Fibroblast of peridontal ligament (primary cell): ENCODE measurements around the gene OCEL1.
A peak's percentile ranks its signal among the peaks of the same experiment; 100 is the strongest.

Experiments used
- DNase-seq: peaks from one replicate; pipeline ENCODE4 v3.0.0-alpha.2; 2010; ENCODE audit errors: extremely low read depth

The OCEL1 gene

DNA sequence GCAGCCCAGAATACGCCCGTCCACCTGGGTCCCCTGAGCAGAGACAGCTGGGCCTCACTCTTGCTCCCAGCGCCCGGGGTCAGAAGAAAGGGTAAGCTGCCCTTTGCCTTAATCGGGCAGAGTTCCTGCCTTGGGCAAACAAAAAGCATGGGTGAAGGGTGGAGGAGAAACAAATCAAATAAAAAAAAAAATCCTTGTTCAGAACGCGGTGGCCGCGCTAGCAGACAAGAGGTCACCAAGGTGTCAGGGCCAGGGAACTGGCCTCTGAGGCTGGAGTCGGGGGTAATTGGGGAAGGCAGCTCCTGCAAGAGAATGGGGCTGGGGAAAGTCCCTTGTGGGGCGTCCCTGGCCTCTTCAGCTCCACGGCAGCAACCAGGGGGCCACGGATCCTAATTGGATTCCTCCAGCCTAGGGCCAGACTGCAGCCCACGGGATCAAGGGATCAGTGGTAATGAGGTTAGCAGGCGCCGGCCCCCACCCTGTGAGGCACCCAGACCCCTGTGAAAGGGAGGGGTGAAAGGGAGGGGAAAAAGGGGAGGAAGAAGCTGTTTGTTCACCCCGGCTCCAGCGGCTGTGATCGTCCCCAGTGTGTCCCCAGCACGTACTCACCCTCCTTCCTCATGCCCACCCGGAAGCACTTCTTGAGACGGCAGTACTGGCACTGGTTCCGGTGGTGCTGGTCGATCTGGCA, 14.2 kb downstream of the OCEL1 start:
- no peak for DNase-seq

DNA sequence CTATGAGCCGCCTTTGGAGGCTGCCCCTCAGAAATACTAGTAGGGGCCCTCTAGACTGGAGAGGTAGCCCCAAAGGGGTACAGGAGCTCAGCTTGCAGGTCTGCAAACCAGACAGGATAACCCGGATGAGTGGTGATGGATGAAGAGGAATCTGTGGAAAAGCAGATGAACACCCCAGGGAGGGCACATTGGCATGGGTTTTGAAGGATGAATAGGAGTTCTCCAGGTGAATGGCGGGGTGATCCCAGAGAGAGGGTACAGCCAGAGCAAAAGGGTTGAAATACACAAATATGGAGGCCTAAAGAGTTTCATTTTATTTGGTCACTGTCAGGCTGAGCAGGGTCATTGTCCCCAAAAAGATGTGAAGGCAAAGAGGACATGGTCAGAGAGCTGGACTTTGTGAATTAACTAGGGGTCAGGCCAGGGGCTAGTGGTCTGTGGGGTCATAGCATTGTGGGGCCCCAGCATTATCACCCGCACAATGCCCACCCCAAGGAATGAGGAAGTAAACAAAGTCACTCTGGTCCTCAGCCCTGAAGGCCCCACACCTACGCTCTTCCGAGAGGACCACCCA, 14.9 kb downstream of the OCEL1 start:
- DNase-seq = no peak

- DNase-seq = no peak
Observed at GRCh38 chr19:17242431-17243208, 16.6 kb downstream of the OCEL1 start.

- no peak for DNase-seq
Observed at GRCh38 chr19:17243211-17243829, 17.3 kb downstream of the OCEL1 start.

DNA sequence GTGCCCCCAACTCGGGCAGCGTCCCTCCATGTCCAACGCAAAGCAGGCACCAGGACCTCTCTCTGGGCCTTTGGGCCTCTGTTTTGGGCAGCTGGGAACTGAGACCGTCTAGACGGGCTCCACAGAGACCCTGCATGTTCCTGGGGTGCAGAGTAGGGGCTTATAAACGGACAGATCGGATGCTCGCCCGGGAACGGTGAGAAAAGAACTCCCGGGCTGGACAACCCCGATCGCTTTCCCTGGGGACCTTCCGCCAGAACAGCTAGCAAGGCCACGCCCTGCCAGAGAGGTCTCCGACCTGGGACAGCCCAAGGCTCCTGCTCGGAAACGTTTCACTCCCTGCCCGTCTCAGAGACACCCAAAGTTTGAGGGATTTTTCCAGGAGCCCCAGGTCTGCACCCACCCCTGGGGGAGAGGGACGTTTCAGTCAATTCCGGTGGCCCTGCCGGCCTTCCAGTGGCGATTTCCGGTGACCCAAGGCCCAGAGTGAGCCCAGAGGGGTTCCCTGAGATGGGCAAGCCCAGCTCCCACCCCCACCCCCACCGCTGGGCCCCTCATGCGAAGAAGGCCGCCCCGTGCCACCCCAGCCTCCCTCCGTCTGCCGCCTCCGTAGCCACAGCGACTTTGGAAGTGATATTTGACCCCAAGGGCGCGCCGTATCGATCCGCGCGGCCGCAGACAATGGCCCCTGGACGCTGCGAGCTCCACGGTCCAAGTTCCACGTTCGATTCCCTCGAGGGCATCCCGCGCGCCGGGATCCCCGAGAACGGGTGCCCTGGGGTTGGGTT, 18.0 kb downstream of the OCEL1 start:
- DNase-seq = peak; percentile 46

DNA sequence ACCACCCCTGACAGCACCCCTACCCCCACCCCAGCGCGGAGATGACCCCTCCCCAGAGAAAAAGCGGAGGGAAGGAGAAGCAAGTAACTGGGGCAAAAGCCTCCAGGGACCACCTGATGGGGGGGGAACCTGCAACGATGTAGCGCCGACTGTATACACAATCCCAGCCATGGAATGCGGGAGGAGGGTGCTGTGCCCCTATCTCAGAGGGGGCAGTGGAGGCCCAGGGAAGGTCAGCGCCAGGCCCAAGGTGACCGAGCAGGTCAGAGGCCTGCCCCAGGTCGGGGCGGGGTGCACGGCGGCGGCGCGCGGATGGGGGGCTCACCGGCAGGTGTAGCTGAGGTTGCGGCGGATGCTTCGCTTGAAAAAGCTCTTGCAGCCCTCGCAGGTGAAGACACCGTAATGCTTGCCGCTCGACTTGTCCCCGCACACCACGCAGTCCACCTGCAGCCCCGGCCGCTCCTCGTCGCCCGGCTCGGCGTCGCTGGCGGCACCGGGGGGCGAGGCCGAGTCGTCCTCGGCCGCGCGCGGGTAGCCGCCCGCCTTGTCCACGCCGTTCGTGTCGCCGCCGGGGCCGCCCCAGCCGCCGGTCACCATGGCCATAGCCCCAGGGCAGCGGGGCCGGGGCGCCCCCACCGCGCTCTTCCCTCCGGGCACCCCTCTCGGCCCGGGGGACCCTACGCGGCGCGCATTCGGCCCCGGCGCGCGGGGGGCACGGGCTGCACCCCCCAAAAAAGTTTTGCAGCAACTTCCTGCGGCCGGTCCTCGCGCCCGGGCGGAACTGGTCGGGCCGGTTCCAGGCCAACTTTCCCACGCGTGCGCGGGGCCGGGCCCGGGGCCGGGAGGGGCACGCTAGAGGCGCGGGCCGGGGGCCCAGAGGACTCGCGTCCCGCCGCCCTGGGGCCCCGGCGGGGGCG, 18.9 kb downstream of the OCEL1 start:
- DNase-seq = no peak

DNA sequence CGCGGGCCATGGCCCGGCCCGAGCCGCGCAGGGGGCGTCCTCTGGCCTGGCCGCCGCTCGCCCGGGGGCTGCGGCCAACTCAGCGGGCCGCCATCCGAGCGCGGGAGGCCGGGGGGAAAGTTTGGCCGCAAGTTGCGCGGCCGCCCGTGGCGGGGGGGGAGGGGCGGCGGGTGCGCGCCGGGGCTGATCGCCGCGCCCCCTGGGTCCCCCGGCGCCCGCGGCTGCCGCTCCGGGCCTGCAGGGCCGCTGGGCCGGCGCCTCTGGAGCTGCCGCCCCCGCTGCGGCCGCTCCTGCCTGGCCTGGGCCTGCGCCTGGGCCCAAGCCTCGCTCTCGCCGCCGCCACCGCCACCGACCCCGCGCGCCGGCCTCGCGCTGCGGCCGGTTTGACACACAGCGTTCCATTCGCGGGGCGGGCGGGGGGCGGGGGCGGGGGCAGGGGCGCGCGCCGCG, 19.5 kb downstream of the OCEL1 start, which contains the start of gene NR2F6:
Gene NR2F6, minus strand, starts transcription at position 385 of the 450 bp plus-strand sequence. CDS start 699 bp downstream, outside the sequence.
- DNase-seq = no peak

- peak; percentile 26 for DNase-seq
Observed at GRCh38 chr19:17246681-17247425, 20.8 kb downstream of the OCEL1 start.

- no peak for DNase-seq
Observed at GRCh38 chr19:17248011-17248776, 22.2 kb downstream of the OCEL1 start.

DNA sequence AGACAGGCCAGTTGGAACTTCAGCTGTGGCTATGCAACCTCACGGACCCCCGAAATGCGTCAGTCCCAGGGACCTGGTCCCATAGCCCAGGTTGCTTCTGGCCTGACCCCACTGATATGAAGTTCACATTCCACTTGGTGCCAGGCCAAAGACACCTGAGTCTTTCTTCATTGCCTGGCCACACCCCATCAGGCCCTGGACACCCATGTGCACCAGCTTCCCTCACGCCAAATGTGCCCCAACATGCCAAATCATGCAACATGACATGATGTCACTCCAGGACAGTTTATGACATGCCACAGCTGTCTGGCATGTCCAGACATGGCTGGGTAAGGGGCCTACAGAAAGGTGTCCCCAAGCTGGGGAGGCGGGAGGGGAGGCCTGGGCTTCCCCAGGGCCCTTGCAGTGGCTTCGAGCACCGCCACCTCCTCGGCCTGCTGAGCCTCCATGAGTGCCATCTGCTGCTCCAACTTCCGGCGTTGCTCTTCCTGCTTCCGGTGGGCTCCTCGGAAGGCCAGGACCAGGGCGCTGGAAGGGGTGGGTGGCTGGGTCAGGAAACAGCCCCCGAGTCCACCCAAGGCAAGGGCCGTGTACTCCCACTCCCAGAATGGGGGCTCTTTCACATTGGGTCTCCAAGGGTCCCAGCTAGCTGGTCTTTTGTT, 24.0 kb downstream of the OCEL1 start:
- no peak for DNase-seq

GRCh38 chr19:17254636-17255035, 28.6 kb downstream of the OCEL1 start:
- no peak for DNase-seq

DNA sequence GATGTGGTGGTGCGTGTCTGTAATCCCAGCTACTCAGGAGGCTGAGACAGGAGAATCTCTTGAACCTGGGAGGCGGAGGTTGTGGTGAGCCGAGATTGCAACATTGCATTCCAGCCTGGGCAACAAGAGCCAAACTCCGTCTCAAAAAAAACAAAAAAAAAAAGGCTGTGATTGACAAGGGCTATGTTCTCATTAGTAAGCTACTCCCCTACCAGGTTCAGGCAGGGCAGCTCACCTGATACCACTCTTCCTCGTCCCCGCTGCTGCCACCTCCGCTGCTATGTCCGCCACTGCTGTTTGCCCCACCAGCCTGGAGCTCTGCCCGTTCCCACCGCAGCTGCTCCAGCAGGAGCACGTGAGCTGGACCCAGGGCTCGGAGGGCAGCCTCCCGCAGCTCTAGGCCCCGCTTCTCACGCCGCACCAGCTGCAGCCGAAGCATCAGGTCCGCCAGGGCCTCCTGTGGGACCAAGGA, 29.2 kb downstream of the OCEL1 start:
- DNase-seq = no peak

DNA sequence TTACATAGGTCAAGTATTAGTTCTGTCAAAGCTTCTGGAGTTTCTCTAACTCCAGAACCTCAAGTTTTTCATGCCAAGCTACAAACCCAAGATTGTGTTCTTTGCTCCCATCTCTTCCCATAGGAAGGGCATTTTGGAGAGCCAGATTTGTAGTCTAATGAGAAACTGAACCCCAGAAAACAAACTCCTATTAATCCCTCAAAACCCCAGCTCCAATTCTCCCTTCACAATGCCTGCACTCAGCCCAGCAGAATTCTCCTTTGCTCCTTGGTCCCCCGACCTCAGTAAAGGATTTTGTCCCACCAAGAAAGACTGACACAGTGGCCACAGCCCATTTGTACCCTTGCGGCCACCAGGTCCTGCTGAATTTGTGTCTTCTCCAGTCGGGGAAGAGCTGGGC, 30.1 kb downstream of the OCEL1 start:
- DNase-seq = no peak

GRCh38 chr19:17259118-17259780, 33.2 kb downstream of the OCEL1 start:
- DNase-seq = no peak

- DNase-seq = no peak
Observed at GRCh38 chr19:17259934-17260333, 33.9 kb downstream of the OCEL1 start.

GRCh38 chr19:17260842-17261325, 34.9 kb downstream of the OCEL1 start:
- DNase-seq = peak; percentile 62

GRCh38 chr19:17262557-17262956, 36.5 kb downstream of the OCEL1 start:
- DNase-seq = no peak
